Osteocyte (in vitro differentiated cells): ENCODE results near the gene ZNF792. TPM values are rescaled to one million over a fixed set of nuclear protein-coding genes. Genes with fewer than 3 reads are reported as not detected.

ENCODE experiments used
- DNase-seq: peaks from one replicate; pipeline ENCODE4 v3.0.0; 2021; ENCODE audit warnings: mixed read lengths; ENCODE audit not compliant: unreplicated experiment; ENCODE audit errors: extremely low spot score
- H3K27ac Mint-ChIP-seq: one replicate; pipeline ENCODE4 v1.8.0; 2021; ENCODE audit warnings: mild to moderate bottlenecking, mixed read lengths; ENCODE audit not compliant: unreplicated experiment
- H3K27me3 Mint-ChIP-seq: one replicate; pipeline ENCODE4 v1.8.0; 2021; ENCODE audit warnings: mixed read lengths; ENCODE audit not compliant: unreplicated experiment
- H3K36me3 Mint-ChIP-seq: one replicate; pipeline ENCODE4 v1.8.0; 2021; ENCODE audit warnings: mixed read lengths; ENCODE audit not compliant: unreplicated experiment
- H3K4me1 Mint-ChIP-seq: one replicate; pipeline ENCODE4 v1.8.0; 2021; ENCODE audit warnings: mixed read lengths; ENCODE audit not compliant: unreplicated experiment
- H3K4me3 Mint-ChIP-seq: one replicate; pipeline ENCODE4 v1.8.0; 2021; ENCODE audit warnings: mild to moderate bottlenecking, moderate library complexity, mixed read lengths; ENCODE audit not compliant: unreplicated experiment
- H3K9me3 Mint-ChIP-seq: one replicate; pipeline ENCODE4 v1.8.0; 2021; ENCODE audit warnings: mixed read lengths; ENCODE audit not compliant: unreplicated experiment
- CTCF ChIP-seq: fragments of 200-600 bp; sonication (generic); IDR thresholded peaks from 2 replicates; pipeline ENCODE4 v1.5.0; 2021; ENCODE audit warnings: antibody characterized with exemption, mild to moderate bottlenecking, moderate library complexity
- total RNA-seq: library from RNA; stranded (reverse); gene quantifications from 2 replicates; pipeline ENCODE4 v1.2.1, GENCODE V29; 2021

The ZNF792 gene
- total RNA-seq, 1 donor from 2014 or later: 3.0 TPM

DNA sequence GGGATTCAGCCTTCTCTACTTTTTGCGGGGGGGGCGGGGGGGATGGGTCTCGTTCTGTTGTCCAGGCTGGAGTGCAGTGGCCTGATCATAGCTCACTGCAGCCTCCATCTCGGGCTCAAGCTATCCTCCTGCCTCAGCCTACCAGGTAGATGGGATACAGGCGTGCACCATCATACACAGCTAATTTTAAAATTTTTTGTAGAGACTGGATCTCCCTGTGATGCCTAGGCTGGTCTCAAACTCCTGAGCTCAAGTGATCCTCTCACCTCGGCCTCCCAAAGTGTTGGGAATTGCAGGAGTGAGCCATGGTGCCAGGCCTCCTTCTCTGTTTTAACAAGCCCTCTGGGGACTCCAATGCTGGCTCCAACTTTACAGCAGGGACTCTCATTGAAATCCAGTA lies 569 bp upstream of the ZNF792 start:
- peaks cover 2% of the 10 kb centered on the region for H3K27me3 Mint-ChIP-seq

DNA sequence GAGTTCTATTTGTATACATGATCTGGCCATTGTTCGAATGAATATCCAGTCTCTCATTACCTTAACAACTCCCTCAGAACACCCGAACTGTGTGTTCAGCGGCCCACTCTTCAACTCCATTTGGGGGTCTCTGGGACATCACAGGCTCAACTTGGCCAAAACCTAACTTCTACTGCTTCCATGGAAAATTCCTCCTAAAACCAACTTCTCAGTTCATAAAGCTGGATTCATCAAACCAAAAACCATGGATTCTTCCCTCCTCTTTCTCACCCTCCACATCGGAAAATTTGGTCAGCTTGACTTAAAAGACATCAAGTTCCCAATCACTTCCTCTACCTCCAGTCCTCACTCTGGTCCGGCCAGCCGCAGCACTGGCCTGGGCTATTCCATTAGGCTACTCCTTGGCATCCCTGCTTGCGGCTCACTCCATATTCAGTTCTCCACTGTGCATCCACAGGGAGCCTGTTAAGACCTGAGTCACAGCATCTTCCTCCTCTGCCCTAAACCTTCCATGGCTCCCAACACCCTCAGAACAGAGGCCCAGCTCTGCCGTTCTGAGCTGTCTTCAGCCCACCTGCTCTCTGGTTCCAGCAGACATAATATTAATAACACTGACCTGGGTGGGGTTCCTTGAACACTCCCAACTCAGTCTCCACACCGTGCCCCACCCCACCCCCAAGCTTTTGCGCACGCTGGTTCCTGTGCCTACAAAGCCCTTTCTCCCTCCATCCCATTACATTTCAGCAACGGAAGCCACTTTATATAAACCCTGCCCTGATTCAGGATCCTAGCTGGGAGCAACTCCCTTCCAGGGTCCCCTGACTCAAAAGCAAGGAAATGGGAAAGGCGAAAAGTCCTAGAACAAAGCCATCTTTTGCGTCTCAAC lies 1.1 kb downstream of the ZNF792 start:
- Mint-ChIP-seq H3K9me3 (peaks cover 12% of the 10 kb centered on the region), H3K4me1 (peaks cover 20% of the 10 kb centered on the region), H3K27me3 (peaks cover 2% of the 10 kb centered on the region), H3K4me3 (peak overlapping the region; percentile 82), H3K27ac (peak overlapping the region; percentile 19), H3K36me3 (peaks cover 26% of the 10 kb centered on the region)
- peak; percentile 67 for DNase-seq
- no peak for TF ChIP-seq CTCF

More for the DNA sequence above, 569 bp upstream of the ZNF792 start:
- H3K27ac Mint-ChIP-seq: no peak overlapping the region
- peak overlapping the region; percentile 71 for H3K4me3 Mint-ChIP-seq
- H3K9me3 Mint-ChIP-seq: peaks cover 8% of the 10 kb centered on the region
- no peak for TF ChIP-seq CTCF
- peak; percentile 30 for DNase-seq
- peaks cover 20% of the 10 kb centered on the region for H3K4me1 Mint-ChIP-seq
- peaks cover 9% of the 10 kb centered on the region for H3K36me3 Mint-ChIP-seq

- H3K27ac Mint-ChIP-seq: no peak overlapping the region
- peak; percentile 40 for DNase-seq
- peaks cover 32% of the 10 kb centered on the region for H3K36me3 Mint-ChIP-seq
- H3K27me3 Mint-ChIP-seq: no peaks in the 10 kb centered on the region
- H3K4me3 Mint-ChIP-seq: peak overlapping the region; percentile 82
- H3K4me1 Mint-ChIP-seq: peaks cover 20% of the 10 kb centered on the region
- TF ChIP-seq CTCF: no peak
- peaks cover 15% of the 10 kb centered on the region for H3K9me3 Mint-ChIP-seq
These were observed 2.0 kb downstream of the ZNF792 start for GRCh38 chr19:34961775-34962686.

- peaks cover 38% of the 10 kb centered on the region for H3K36me3 Mint-ChIP-seq
- H3K4me3 Mint-ChIP-seq: no peak overlapping the region
- no peaks in the 10 kb centered on the region for H3K27me3 Mint-ChIP-seq
These were observed 2.9 kb downstream of the ZNF792 start for GRCh38 chr19:34960940-34961679.

More at GRCh38 chr19:34960940-34961679, 2.9 kb downstream of the ZNF792 start:
- peaks cover 20% of the 10 kb centered on the region for H3K4me1 Mint-ChIP-seq
- H3K9me3 Mint-ChIP-seq: peaks cover 24% of the 10 kb centered on the region
- peak; percentile 53 for DNase-seq
- H3K27ac Mint-ChIP-seq: no peak overlapping the region
- no peak for TF ChIP-seq CTCF
